GM10847 (cell line): Measurements from ENCODE around the gene BTBD9.

Source experiments
- POLR2A ChIP-seq: IDR thresholded peaks from 2 replicates; pipeline ENCODE4 v1.6.1; 2011; ENCODE audit not compliant: insufficient read length; ENCODE audit errors: extremely low read depth

Gene BTBD9

DNA sequence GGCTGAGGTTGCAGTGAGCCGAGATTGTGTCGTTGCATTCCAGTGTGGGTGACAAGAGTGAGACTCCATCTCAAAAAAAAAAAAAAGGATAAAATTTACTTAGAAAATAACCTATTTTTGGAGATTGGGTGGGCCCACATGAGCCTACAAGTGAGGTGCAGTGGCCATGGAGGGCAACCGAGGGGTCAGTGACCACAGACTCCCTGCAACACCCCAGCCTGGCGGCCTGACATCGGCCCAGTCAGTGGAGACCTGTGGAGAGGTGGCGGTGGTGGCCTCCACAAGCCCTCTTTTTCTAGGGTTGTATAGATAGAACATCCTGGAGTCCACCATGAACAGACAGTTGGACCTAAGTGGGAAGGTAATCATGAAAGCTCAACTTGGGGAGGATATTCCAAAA, 52.7 kb downstream of the BTBD9 start:
- TF ChIP-seq POLR2A = no peak

DNA sequence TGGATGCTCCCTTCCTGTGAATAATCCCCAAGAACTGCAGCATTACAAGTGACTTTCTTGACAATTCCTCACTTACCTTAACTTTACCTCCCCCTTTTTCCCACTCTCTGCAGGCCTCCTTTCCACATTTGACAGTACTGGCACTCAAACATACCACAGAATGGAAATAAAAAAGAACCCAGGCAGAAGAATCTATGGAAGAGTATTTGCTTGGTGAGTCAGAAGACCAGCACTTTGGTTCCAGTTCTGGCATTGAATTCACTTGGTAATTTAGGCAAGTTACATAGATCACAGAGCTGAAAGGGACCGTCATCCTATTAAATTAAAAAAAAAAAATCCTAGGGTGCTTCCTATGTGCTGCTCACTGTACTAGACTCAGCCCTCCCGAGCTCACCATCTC, 55.0 kb downstream of the BTBD9 start:
- no peak for TF ChIP-seq POLR2A

DNA sequence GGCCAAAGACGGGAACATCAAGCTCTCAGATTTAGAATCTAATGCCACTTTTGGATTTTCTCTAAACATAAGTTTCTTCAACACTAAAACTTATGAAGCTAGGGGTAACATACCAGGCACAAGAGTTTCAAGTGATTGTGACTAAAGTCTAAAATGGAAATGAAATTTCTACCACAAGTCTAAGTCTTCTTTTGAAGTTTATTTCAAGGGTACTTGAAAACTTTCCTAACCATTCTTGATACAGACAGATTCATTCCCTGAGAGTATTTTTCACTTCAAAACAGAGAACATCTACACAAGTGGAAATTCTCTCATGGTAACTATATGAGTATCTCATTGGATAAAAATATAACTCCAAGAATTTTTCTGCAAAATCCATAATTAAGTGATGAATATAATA, 56.2 kb downstream of the BTBD9 start:
- TF ChIP-seq POLR2A = no peak

DNA sequence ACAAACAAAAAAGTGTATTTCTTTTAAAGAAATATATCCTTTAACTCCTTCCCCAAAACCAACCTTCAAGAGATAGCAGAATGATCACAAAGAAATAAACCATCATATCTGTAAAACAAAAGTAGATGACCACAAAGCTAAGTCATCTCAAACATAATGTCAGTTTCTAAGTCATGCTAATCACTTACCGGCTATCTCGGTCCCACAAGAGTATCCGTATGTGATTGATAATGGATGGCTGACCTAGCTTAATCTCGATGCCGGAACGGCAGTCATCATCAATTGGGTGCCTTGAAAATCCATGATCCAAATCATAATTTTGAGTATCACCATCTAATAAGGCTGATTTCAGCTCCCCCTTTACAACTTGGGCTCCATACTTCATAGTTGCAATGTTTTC, 59.7 kb downstream of the BTBD9 start:
- no peak for TF ChIP-seq POLR2A

DNA sequence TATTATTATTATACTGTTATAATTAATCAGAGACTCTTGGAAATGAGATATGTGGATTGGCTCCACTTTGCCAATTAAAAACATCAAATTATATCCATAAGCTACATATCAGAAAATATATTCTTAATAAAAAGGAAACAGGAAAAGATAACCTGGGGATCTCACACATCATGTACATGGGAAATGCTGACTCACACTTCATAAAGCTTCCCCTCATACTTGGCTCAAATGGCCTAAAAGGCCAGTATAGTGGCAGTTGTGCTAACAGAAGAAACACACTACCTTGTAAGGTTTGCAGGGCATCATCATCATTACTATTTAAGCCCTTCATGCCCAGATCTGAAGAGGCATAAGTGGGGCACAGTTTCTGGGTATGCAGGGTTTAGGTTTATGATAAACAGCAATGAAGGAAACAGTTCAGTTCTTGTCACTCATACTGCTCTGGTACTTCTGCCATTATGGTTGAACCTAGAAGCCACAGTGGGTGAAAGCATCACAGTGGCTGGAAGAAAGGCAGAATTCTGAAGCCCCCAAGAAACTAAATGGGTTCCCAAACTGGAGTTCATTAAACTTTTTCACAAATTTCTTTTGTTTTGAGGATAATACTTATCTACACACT, 60.6 kb downstream of the BTBD9 start:
- TF ChIP-seq POLR2A = no peak

DNA sequence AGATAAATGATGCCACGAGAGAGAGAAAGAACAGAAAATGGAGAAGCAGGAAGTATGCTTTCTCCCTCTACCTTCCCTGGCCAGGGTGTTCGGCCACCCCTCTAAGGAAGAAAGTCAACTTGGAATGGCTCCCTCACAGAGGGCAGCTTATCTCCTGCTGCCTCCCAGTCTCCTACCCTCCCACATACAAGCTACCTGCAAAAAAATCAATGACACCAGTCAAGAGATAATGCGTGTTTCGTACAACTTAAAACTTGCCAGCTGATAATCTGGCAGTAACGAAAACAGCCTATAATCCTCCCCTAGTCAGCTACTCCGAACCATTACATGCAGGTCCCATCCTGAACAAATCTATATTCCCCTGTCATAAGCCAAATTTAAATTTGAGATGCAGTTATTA, 61.7 kb downstream of the BTBD9 start:
- TF ChIP-seq POLR2A = no peak

DNA sequence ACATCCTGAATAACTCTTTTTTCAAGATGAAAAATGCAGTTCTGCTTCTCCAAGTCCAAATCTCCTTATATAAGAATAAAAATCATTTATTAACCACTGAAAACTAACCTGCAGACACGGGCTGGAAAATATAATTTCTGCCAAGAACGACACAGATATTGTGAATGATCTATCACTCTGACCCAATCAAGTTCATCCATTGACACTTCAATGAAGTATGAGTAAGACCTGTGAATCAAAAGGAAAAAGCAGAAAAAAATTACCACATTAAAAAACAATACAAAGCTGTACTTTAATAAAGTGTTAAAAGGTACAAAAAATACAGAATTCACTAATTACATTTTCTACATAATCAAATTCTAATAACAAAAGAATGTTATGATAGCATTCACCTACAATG, 62.2 kb downstream of the BTBD9 start:
- no peak for TF ChIP-seq POLR2A

DNA sequence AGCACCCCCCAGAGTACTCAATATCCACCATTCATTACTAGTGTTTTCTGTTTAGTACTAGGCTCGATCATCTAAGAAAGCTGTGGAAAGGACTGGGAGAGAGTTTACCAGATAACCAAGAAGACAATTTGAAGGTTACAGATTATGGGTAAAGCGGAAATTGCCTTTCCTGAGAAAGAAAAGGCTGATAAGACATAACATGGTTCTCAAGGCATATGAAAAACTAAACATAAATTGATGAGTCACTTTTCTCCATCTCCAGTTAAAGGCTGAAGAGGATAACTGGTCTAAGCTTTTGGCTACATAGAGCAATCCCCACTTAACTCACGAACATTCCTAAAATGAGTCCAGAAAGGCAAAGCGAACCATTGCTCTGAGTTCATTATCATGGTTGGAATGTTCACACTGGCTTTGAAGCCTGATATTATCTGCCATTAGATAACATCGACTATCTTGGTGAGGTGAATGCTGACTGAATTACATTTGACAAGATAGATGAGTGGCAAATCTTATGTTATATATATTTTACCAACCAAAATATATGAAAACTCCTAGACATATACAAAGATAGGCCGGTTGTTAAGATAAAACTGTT, 65.8 kb downstream of the BTBD9 start:
- TF ChIP-seq POLR2A = no peak

DNA sequence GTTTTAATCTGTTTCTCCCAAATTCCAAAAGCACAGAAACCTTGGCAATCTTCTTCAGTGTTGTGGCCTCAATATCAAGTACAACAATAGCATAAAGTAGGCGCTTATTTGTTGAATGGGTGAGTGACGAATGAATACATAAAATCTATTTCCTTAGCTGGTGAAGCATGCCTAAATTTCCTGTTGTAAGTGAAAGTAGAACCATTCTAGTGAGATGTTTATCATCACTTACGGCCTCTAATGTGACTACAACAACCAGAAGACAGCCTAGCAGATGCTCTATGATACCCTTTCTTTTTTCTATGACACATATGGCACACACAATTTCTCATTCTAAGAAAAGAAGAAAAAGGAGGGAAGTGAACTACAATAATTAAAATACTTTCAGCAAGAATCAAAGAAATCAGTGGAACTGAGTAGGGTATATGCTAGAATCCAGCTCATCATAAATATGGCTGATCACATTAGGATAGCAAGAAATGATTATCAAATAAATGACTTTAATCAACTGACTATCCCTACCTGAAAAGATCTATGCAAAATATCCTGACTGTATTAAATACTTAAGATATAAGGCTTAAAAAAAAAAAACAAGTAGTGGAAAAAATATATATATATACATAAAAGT, 67.4 kb downstream of the BTBD9 start:
- TF ChIP-seq POLR2A = no peak

DNA sequence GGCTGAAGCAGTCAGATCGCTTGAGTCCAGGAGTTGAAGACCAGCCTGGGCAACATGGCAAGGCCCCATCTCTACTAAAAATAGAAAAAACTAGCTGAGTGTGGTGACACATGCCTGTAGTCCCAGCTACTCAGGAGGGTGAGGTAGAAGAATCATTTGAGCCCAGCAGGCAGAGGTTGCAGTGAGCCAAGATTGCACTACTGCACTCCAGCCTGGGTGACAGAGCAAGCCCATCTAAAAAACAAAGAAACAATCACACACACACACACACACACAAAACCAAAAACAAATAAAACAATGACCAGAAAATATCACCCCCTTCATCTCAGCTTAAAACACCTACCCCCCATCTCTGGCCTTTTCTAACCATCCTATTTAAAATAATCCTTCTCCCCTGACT, 68.0 kb downstream of the BTBD9 start:
- no peak for TF ChIP-seq POLR2A

DNA sequence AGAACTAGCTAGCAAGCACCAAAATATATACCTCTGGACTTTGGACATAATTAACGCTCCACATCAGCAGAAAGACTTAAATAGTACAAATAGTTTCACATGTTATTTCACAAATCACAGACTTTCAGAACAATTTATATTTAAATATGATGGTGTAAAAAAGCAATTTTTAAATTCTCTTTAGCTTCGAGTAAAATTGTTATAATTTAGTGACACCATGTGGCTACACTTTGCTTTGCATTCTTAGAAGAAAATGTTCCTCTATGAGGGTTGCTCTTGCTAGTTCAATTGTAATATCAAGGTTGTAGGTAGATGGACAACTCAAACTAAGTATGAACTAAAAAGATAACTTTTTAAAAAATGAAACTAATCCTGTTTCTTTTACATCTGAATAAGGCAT, 69.0 kb downstream of the BTBD9 start:
- no peak for TF ChIP-seq POLR2A

DNA sequence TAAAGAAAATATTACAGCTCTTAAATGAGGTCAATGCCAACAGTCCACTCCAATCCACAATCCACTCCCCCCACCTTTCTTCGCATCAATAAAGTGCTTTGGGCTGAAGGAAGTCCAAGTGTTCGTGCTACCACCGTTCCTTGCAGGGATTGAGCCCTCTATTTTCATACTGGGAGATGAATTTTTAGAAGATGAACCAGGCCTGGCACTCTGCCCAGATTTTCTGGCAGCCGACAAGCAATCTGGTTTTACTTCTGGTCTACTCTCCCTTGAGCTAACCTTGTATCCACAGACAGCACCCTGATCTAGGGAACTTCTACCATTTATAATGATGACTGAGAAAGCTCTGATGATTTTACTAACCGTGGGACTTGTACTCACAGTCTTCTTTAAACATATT, 72.3 kb downstream of the BTBD9 start:
- TF ChIP-seq POLR2A = no peak

DNA sequence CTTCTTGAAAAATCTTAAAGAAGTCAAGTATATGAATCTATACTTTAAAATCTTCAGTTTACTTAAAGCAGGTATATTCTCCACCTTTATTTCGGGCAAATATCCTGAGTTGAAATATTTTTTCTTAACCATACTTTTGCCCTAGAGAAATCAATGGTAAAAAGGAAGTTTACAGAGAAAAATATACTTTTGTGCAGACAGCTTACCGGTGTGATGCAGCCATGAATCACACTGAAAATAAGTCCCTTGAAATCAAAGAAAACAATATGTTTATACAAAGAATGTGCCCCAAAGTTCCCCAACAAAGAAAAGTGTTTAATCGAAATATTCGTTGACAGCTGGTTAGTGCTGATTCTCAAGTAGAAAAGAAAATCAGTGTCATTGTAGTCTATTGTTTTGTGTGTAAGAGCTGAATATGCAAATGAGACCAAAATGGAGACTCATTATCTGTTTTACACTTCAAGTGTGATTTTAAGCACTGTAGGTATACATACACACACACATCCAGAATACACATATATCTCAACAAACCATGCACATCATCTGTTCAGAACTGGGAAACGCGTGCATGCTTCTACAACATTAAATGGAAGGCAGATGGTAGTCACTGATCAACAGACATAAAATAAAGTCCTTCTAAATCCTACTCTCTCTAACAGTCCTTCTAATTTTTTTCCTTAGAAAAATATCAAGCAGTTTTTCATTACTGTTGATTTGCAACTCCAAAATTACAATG, 73.3 kb downstream of the BTBD9 start:
- no peak for TF ChIP-seq POLR2A

DNA sequence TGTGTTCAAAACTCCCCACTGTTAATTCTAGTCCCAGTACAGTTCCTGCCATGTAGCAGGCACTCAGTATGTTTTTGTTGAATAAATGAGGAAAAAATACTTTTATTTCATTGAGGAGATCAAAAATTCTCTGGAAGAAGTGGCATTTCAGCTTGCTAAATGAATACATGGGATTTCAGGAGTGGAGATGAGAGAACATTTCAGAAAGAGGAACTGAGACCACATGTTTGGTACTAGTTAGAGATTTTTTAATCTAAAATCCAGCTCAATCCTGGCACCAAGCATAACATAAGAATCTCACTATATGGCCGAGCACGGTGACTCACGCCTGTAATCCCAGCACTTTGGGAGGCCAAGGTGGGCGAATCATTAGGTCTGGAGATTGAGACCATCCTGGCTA, 75.4 kb downstream of the BTBD9 start:
- no peak for TF ChIP-seq POLR2A

DNA sequence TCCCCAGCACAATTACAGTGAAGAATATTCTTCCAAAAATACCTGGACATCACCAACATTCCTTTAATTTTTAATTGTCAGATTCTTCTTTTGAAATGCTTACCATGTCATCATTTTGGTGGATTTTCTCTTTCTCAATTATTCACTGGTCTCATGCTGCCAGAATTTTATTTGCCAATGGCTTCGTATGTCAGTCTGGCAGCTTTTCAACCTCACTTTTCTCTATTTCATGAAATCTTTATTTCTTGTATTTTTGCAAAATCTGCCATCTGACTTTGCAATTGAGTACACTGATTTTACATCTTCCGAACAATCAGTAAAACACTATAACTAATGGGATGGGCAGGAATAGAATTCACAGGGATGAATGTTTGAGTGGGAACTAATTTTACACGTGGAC, 84.1 kb downstream of the BTBD9 start:
- TF ChIP-seq POLR2A = no peak
